ENCODE measurements around the gene MAD1L1.

Gene MAD1L1

GRCh38 chr7:2210551-2211258 is 22.0 kb downstream of the MAD1L1 start:
- no peak for TF ChIP-seq GATA2 (IDR thresholded peaks at IDR 0.05; ENCODE audit: low read depth, low read length)
- TF ChIP-seq GATA3 (IDR thresholded peaks at IDR 0.05; ENCODE audit: low read depth, low read length) = no peak

- no peak for TF ChIP-seq GATA2 (IDR thresholded peaks at IDR 0.05; ENCODE audit: low read depth, low read length)
- TF ChIP-seq GATA3 (IDR thresholded peaks at IDR 0.05; ENCODE audit: low read depth, low read length) = no peak
Observed at GRCh38 chr7:2209961-2210323, 22.8 kb downstream of the MAD1L1 start.

- TF ChIP-seq GATA3 (IDR thresholded peaks at IDR 0.05; ENCODE audit: low read depth, low read length) (no peak), GATA2 (IDR thresholded peaks at IDR 0.05; ENCODE audit: low read depth, low read length) (no peak)
Observed at GRCh38 chr7:2209146-2209960, 23.4 kb downstream of the MAD1L1 start.

- no peak for TF ChIP-seq GATA2 (IDR thresholded peaks at IDR 0.05; ENCODE audit: low read depth, low read length)
- no peak for TF ChIP-seq GATA3 (IDR thresholded peaks at IDR 0.05; ENCODE audit: low read depth, low read length)
Observed at GRCh38 chr7:2208712-2209111, 24.0 kb downstream of the MAD1L1 start.

GRCh38 chr7:2205036-2205780 is 27.5 kb downstream of the MAD1L1 start:
- TF ChIP-seq GATA2 (IDR thresholded peaks at IDR 0.05; ENCODE audit: low read depth, low read length) (no peak), GATA3 (IDR thresholded peaks at IDR 0.05; ENCODE audit: low read depth, low read length) (no peak)

- TF ChIP-seq GATA2 (IDR thresholded peaks at IDR 0.05; ENCODE audit: low read depth, low read length) (no peak), GATA3 (IDR thresholded peaks at IDR 0.05; ENCODE audit: low read depth, low read length) (no peak)
Observed at GRCh38 chr7:2204446-2204845, 28.3 kb downstream of the MAD1L1 start.

- TF ChIP-seq GATA3 (IDR thresholded peaks at IDR 0.05; ENCODE audit: low read depth, low read length) = no peak
- TF ChIP-seq GATA2 (IDR thresholded peaks at IDR 0.05; ENCODE audit: low read depth, low read length) = no peak
Observed at GRCh38 chr7:2203766-2204300, 28.9 kb downstream of the MAD1L1 start.

GRCh38 chr7:2202901-2203765 is 29.6 kb downstream of the MAD1L1 start:
- TF ChIP-seq GATA3 (IDR thresholded peaks at IDR 0.05; ENCODE audit: low read depth, low read length) (no peak), GATA2 (IDR thresholded peaks at IDR 0.05; ENCODE audit: low read depth, low read length) (no peak)

- TF ChIP-seq GATA3 (IDR thresholded peaks at IDR 0.05; ENCODE audit: low read depth, low read length) (no peak), GATA2 (IDR thresholded peaks at IDR 0.05; ENCODE audit: low read depth, low read length) (no peak)
Observed at GRCh38 chr7:2202361-2202761, 30.4 kb downstream of the MAD1L1 start.

- TF ChIP-seq GATA3 (IDR thresholded peaks at IDR 0.05; ENCODE audit: low read depth, low read length) = no peak
Observed at GRCh38 chr7:2201686-2202360, 30.9 kb downstream of the MAD1L1 start.

GRCh38 chr7:2201128-2201527 is 31.6 kb downstream of the MAD1L1 start:
- TF ChIP-seq GATA2 (IDR thresholded peaks at IDR 0.05; ENCODE audit: low read depth, low read length) (no peak), GATA3 (IDR thresholded peaks at IDR 0.05; ENCODE audit: low read depth, low read length) (no peak)

GRCh38 chr7:2200584-2200980 is 32.2 kb downstream of the MAD1L1 start:
- TF ChIP-seq GATA2 (IDR thresholded peaks at IDR 0.05; ENCODE audit: low read depth, low read length) (no peak), GATA3 (IDR thresholded peaks at IDR 0.05; ENCODE audit: low read depth, low read length) (no peak)
